ENCODE data around the gene FAAH.

DNA sequence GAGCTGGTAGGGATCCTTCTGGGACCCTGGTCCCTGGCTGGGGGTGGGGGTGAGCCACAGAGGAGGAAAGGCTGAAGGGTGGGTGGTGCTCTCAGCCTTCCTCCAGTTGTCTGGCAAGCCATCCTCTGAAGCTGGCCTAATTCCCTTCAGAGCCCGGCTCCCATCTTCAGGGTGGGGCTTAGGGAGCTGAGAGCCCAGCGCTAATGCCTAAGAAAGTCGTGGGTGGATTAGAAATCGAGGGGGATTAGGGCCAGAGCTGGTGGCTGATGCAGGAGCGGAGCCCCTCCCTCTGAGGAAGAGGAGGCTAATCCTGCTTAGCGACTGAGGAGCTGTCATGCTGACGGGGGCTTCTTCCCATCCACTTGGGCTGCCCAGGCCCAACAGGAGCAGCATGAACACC is 64.7 kb downstream of the FAAH start:
- TF ChIP-seq POLR2A (IDR thresholded peaks at IDR 0.05), result no peak
- TF ChIP-seq, protein P1, sequence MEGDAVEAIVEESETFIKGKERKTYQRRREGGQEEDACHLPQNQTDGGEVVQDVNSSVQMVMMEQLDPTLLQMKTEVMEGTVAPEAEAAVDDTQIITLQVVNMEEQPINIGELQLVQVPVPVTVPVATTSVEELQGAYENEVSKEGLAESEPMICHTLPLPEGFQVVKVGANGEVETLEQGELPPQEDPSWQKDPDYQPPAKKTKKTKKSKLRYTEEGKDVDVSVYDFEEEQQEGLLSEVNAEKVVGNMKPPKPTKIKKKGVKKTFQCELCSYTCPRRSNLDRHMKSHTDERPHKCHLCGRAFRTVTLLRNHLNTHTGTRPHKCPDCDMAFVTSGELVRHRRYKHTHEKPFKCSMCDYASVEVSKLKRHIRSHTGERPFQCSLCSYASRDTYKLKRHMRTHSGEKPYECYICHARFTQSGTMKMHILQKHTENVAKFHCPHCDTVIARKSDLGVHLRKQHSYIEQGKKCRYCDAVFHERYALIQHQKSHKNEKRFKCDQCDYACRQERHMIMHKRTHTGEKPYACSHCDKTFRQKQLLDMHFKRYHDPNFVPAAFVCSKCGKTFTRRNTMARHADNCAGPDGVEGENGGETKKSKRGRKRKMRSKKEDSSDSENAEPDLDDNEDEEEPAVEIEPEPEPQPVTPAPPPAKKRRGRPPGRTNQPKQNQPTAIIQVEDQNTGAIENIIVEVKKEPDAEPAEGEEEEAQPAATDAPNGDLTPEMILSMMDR (IDR thresholded peaks at IDR 0.05), result no peak
